ENCODE results near the gene CTXN1.

DNA sequence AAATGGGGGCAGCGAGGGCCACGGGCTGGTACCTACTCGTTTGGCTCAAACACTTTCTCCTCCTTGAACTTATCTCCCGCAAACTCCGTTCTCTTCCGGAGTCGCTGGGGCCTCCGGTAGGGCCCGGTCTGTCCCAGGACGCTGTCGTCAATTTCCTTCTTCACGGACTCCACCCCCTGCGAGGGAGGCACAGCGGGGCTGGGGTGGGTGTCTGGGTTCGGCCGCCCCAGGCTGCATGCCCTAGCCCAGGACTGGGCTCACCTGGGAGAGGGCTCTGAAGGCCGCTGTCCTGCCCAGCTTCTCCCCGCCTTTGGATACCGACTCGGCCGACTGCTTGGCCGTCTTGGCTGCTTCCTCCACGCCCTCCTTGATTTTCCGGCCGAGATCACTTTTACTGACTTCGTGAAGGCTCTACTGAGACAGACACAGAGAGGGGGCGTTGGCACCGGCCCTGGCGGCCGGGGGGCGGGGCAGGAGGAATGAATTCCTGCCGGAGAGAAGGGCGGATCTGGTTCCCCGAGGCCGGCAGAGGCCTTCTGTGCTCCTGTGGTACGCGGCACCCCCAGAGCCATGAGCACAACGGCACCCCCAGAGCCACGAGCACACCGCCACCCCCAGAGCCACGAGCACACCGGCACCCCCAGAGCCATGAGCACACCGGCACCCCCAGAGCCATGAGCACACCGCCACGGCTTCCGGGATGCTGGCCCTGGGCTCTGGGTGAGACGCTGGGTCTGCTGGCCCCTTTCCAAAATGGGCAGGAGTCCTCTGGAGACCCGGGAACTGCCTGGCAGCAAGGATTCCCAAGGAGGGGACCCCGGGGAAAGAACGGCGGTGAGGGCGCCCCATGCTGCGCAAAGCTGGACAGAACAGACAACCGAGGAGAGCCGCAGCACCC, 8.1 kb upstream of the CTXN1 start:
- TF ChIP-seq, protein P1, sequence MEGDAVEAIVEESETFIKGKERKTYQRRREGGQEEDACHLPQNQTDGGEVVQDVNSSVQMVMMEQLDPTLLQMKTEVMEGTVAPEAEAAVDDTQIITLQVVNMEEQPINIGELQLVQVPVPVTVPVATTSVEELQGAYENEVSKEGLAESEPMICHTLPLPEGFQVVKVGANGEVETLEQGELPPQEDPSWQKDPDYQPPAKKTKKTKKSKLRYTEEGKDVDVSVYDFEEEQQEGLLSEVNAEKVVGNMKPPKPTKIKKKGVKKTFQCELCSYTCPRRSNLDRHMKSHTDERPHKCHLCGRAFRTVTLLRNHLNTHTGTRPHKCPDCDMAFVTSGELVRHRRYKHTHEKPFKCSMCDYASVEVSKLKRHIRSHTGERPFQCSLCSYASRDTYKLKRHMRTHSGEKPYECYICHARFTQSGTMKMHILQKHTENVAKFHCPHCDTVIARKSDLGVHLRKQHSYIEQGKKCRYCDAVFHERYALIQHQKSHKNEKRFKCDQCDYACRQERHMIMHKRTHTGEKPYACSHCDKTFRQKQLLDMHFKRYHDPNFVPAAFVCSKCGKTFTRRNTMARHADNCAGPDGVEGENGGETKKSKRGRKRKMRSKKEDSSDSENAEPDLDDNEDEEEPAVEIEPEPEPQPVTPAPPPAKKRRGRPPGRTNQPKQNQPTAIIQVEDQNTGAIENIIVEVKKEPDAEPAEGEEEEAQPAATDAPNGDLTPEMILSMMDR (conservative IDR thresholded peaks at IDR 0.05 in 1 of 2, IDR thresholded peaks at IDR 0.05 in 1 of 2; ENCODE audit: low read depth in 1 of 2, low read length in 2 of 2), result no peak
- no peak for TF ChIP-seq EZH2 (IDR thresholded peaks at IDR 0.05; ENCODE audit: low read length, missing control alignments)
